ENCODE measurements around the gene RNF133. TPM values are rescaled to one million over a fixed set of nuclear protein-coding genes. Genes with fewer than 3 reads are reported as not detected.
A peak's percentile ranks its signal among the peaks of the same experiment; 100 is the strongest.
"Not testable (repeated sequence)": the region's sequence is repeated elsewhere in the genome, so short reads cannot be mapped to it uniquely, and the experiment has no call there.

The RNF133 gene
- total RNA-seq, 2 donors from 2014 or later, result 1.1 TPM; not detected in 1

- TF ChIP-seq CTCF (IDR thresholded peaks at IDR 0.05), result no peak
- H3K9me3 ChIP-seq, result no peaks in the 10 kb centered on the region
- H3K36me3 ChIP-seq, result no peaks in the 10 kb centered on the region
- no peak overlapping the region for H3K4me3 ChIP-seq
- no peak for DNase-seq (ENCODE audit: low spot score)
- no peak overlapping the region for H3K27ac ChIP-seq
- no peaks in the 10 kb centered on the region for H3K4me1 ChIP-seq
- no peaks in the 10 kb centered on the region for H3K27me3 ChIP-seq
Observed at GRCh38 chr7:122679813-122680212, 19.1 kb downstream of the RNF133 start.

- not testable (repeated sequence) for H3K9me3 ChIP-seq; H3K4me3 ChIP-seq; H3K27me3 ChIP-seq; H3K27ac ChIP-seq; H3K4me1 ChIP-seq; H3K36me3 ChIP-seq; DNase-seq (ENCODE audit: low spot score)
Observed at GRCh38 chr7:122679269-122679709, 19.6 kb downstream of the RNF133 start.

GRCh38 chr7:122677149-122677548, 21.8 kb downstream of the RNF133 start:
- Histone ChIP-seq H3K27ac (no peak overlapping the region), H3K27me3 (no peaks in the 10 kb centered on the region), H3K9me3 (no peaks in the 10 kb centered on the region), H3K4me3 (no peak overlapping the region), H3K36me3 (no peaks in the 10 kb centered on the region), H3K4me1 (no peaks in the 10 kb centered on the region)
- no peak for TF ChIP-seq CTCF (IDR thresholded peaks at IDR 0.05)
- DNase-seq (ENCODE audit: low spot score), result no peak

GRCh38 chr7:122676466-122676865, 22.5 kb downstream of the RNF133 start:
- Histone ChIP-seq H3K36me3 (no peaks in the 10 kb centered on the region), H3K27ac (no peak overlapping the region), H3K4me3 (no peak overlapping the region), H3K9me3 (no peaks in the 10 kb centered on the region), H3K4me1 (no peaks in the 10 kb centered on the region), H3K27me3 (no peaks in the 10 kb centered on the region)
- TF ChIP-seq CTCF (IDR thresholded peaks at IDR 0.05), result no peak
- no peak for DNase-seq (ENCODE audit: low spot score)

GRCh38 chr7:122675621-122676020, 23.3 kb downstream of the RNF133 start:
- Histone ChIP-seq H3K27ac (no peak overlapping the region), H3K36me3 (no peaks in the 10 kb centered on the region), H3K27me3 (no peaks in the 10 kb centered on the region), H3K4me3 (no peak overlapping the region), H3K4me1 (no peaks in the 10 kb centered on the region), H3K9me3 (no peaks in the 10 kb centered on the region)
- DNase-seq (ENCODE audit: low spot score), result no peak
- TF ChIP-seq CTCF (IDR thresholded peaks at IDR 0.05), result no peak

- no peaks in the 10 kb centered on the region for H3K9me3 ChIP-seq
- H3K4me1 ChIP-seq, result no peaks in the 10 kb centered on the region
- H3K4me3 ChIP-seq, result no peak overlapping the region
Observed at GRCh38 chr7:122675011-122675410, 23.9 kb downstream of the RNF133 start.

More at GRCh38 chr7:122675011-122675410, 23.9 kb downstream of the RNF133 start:
- no peak for DNase-seq (ENCODE audit: low spot score)
- H3K27me3 ChIP-seq, result no peaks in the 10 kb centered on the region
- TF ChIP-seq CTCF (IDR thresholded peaks at IDR 0.05), result no peak
- H3K27ac ChIP-seq, result peak overlapping the region in 1 of 2 donors; percentile 16
- no peaks in the 10 kb centered on the region for H3K36me3 ChIP-seq

Measured in right atrium auricular region (tissue), 2 donors.